Smooth muscle cell of the brain vasculature (primary cell): ENCODE data around the gene THEM4.
"Not testable (repeated sequence)": the region's sequence is repeated elsewhere in the genome, so short reads cannot be mapped to it uniquely, and the experiment has no call there.

Experiments
- DNase-seq: peaks from one replicate; pipeline ENCODE4 v3.0.0-alpha.2; 2012; ENCODE audit warnings: low read depth, low spot score

THEM4 gene

GRCh38 chr1:151859891-151860293 is 49.4 kb downstream of the THEM4 start:
- DNase-seq: no peak

- no peak for DNase-seq
Observed at GRCh38 chr1:151858886-151859665, 50.2 kb downstream of the THEM4 start.

- no peak for DNase-seq
Observed at GRCh38 chr1:151858030-151858746, 51.1 kb downstream of the THEM4 start.

GRCh38 chr1:151855933-151856332 is 53.4 kb downstream of the THEM4 start:
- no peak for DNase-seq

GRCh38 chr1:151855516-151855915 is 53.8 kb downstream of the THEM4 start:
- not testable (repeated sequence) for DNase-seq

- no peak for DNase-seq
Observed at GRCh38 chr1:151854658-151855057, 54.7 kb downstream of the THEM4 start.

GRCh38 chr1:151853411-151853943 is 55.8 kb downstream of the THEM4 start, which contains the start of gene THEM5:
TSS of gene THEM5 (minus strand) at chr1:151853712. CDS start at chr1:151853565, 147 bp downstream.
- no peak for DNase-seq

- no peak for DNase-seq
Observed at GRCh38 chr1:151852733-151853132, 56.6 kb downstream of the THEM4 start.

- DNase-seq: no peak
Observed at GRCh38 chr1:151851886-151852285, 57.4 kb downstream of the THEM4 start.

GRCh38 chr1:151849871-151850270 is 59.4 kb downstream of the THEM4 start:
- DNase-seq: no peak

- DNase-seq: no peak
Observed at GRCh38 chr1:151849126-151849525, 60.2 kb downstream of the THEM4 start.

- no peak for DNase-seq
Observed at GRCh38 chr1:151847867-151848596, 61.3 kb downstream of the THEM4 start.

- no peak for DNase-seq
Observed at GRCh38 chr1:151846686-151847237, 62.5 kb downstream of the THEM4 start.

- no peak for DNase-seq
Observed at GRCh38 chr1:151846062-151846568, 63.2 kb downstream of the THEM4 start.

GRCh38 chr1:151843398-151843797 is 65.9 kb downstream of the THEM4 start:
- DNase-seq: no peak

- DNase-seq: peak; percentile 17
Observed at GRCh38 chr1:151841141-151841540, 68.2 kb downstream of the THEM4 start.

GRCh38 chr1:151840421-151840820 is 68.9 kb downstream of the THEM4 start:
- no peak for DNase-seq

GRCh38 chr1:151839457-151840403 is 69.6 kb downstream of the THEM4 start, which contains the start of gene C2CD4D:
TSS of gene C2CD4D (minus strand) at chr1:151839820. CDS start at chr1:151838989, 831 bp downstream.
- no peak for DNase-seq

- DNase-seq: no peak
Observed at GRCh38 chr1:151839082-151839412, 70.3 kb downstream of the THEM4 start.
